Measurements from ENCODE around the gene ARL6IP1. TPM values are rescaled to one million over a fixed set of nuclear protein-coding genes. Genes with fewer than 3 reads are reported as not detected.

Gene ARL6IP1
- total and polyA plus RNA-seq, 2 of the 13 experiments (the other 11 are each of a cell fraction or from before 2014, with no cell fraction given), result 263 to 373 TPM

DNA sequence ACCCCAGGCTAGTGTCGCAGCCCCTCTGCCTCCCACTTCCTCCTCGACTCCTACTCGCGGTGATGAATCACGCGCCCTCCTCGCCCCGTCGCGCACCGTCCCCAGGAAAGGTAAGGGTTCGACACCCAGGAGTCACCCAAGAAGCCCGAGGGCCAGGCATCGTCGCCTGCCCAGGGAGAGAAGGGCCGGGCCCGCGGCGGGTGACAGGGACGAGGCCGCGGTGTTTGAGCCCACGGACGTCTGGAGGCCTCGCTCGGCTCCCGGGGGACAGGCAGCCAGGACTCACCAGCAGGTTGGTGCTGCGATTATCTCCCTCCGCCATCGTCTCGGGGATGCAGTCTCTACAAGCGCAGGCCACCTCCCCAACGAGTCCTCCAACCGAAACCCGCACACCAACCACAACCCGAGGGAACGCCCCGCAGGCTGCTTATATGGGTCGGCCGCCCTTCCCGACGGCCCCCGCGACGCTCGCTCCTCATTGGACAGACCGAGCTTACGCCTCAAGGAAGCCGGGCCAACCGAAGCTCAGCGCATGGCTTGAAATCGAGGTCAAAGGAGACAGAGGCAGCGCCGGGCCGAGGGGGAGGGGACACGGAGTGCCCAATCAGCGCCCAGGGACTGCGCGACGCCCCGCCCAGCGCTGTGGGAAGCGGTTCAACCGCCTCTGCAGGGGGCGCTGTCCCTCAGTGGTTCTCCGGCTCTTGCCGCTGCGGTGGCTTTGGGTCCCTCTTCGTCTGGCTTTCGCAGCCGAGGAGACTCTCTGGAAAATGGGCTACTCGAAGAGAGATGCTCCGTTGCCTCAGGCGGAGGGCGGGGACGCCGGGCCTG is at the start of gene ARL6IP1 (continued):
- TF ChIP-seq ZNF407 (CRISPR knock-in tag; IDR thresholded peaks at IDR 0.05; ENCODE audit: not compliant biosample characterization) (peak; percentile 94), ZBTB2 (CRISPR knock-in tag; IDR thresholded peaks at IDR 0.05; ENCODE audit: low read depth) (peak; percentile 93), ZNF720 (CRISPR knock-in tag; IDR thresholded peaks at IDR 0.05) (0 out of 2 replicates have a peak, but pooled peaks have one; percentile 39), ZNF790 (CRISPR knock-in tag; IDR thresholded peaks at IDR 0.05; ENCODE audit: borderline replicate concordance) (no peak), ZBTB7A (CRISPR knock-in tag; IDR thresholded peaks at IDR 0.05) (peak; percentile 93), ZNF878 (CRISPR knock-in tag; IDR thresholded peaks at IDR 0.05) (peak; percentile 98), MLX (CRISPR knock-in tag; IDR thresholded peaks at IDR 0.05) (peak; percentile 77), ZNF775 (CRISPR knock-in tag; IDR thresholded peaks at IDR 0.05; ENCODE audit: borderline replicate concordance) (peak; percentile 89), REXO4 (CRISPR knock-in tag; IDR thresholded peaks at IDR 0.05; ENCODE audit: borderline replicate concordance) (peak; percentile 48; the same call in 1 of the 2 replicates)
- TF ChIP-seq, protein P1, sequence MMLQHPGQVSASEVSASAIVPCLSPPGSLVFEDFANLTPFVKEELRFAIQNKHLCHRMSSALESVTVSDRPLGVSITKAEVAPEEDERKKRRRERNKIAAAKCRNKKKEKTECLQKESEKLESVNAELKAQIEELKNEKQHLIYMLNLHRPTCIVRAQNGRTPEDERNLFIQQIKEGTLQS (CRISPR knock-in tag; IDR thresholded peaks at IDR 0.05), result peak; percentile 39
- TF ChIP-seq, protein P2, sequence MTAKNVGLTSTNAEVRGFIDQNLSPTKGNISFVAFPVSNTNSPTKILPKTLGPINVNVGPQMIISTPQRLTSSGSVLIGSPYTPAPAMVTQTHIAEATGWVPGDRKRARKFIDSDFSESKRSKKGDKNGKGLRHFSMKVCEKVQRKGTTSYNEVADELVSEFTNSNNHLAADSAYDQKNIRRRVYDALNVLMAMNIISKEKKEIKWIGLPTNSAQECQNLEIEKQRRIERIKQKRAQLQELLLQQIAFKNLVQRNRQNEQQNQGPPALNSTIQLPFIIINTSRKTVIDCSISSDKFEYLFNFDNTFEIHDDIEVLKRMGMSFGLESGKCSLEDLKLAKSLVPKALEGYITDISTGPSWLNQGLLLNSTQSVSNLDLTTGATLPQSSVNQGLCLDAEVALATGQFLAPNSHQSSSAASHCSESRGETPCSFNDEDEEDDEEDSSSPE (CRISPR knock-in tag; IDR thresholded peaks at IDR 0.05), result peak; percentile 96
